Liver (tissue), 9 donors: ENCODE measurements around the gene KIF14. TPM values are rescaled to one million over a fixed set of nuclear protein-coding genes. Genes with fewer than 3 reads are reported as not detected.

Experiments
- DNase-seq: peaks from one replicate; pipeline ENCODE4 v3.0.0-alpha.2; 2017; ENCODE audit warnings: low spot score
- H3K27ac ChIP-seq, 2 donors: one replicate each; pipeline ENCODE4 v1.7.0; 2013; ENCODE audit warnings: inconsistent platforms in 2 of 2, low read length in 2 of 2, control low read depth in 1 of 2, low read depth in 1 of 2, mild to moderate bottlenecking in 1 of 2
- H3K27me3 ChIP-seq, 4 donors: one replicate each; pipeline versions ENCODE4 v1.6.1 to v1.7.0; 2013; ENCODE audit warnings: low read length in 3 of 4, inconsistent platforms in 1 of 4, mild to moderate bottlenecking in 1 of 4, moderate library complexity in 1 of 4; ENCODE audit not compliant: control insufficient read depth in 4 of 4, insufficient read depth in 4 of 4
- H3K36me3 ChIP-seq, 4 donors: one replicate each; pipeline versions ENCODE4 v1.6.1 to v1.7.0; 2013; ENCODE audit warnings: low read length in 3 of 4, mild to moderate bottlenecking in 3 of 4, low read depth in 1 of 4, moderate library complexity in 1 of 4; ENCODE audit not compliant: control insufficient read depth in 4 of 4, insufficient read depth in 3 of 4
- H3K4me1 ChIP-seq, 4 donors: one replicate each; pipeline versions ENCODE4 v1.6.1 to v1.7.0; 2013; ENCODE audit warnings: low read length in 3 of 4, mild to moderate bottlenecking in 3 of 4, moderate library complexity in 1 of 4; ENCODE audit not compliant: control insufficient read depth in 4 of 4, insufficient read depth in 4 of 4
- H3K4me3 ChIP-seq, 3 donors: one replicate each; pipeline versions ENCODE4 v1.6.1 to v1.7.0; 2013; ENCODE audit warnings: low read length in 3 of 3, control low read depth in 1 of 3, low read depth in 1 of 3, mild to moderate bottlenecking in 1 of 3
- H3K9ac ChIP-seq, 2 donors: one replicate each; pipeline ENCODE4 v1.7.0; 2013; ENCODE audit warnings: low read length in 2 of 2, mild to moderate bottlenecking in 2 of 2, moderate library complexity in 2 of 2, control low read depth in 1 of 2, low read depth in 1 of 2
- H3K9me3 ChIP-seq, 4 donors: one replicate each; pipeline versions ENCODE4 v1.6.1 to v1.7.0; 2013; ENCODE audit warnings: low read length in 3 of 4; ENCODE audit not compliant: control insufficient read depth in 4 of 4
- ATF3 ChIP-seq: IDR thresholded peaks from 2 replicates; pipeline ENCODE4 v1.6.1; 2016; ENCODE audit warnings: antibody characterized with exemption
- CTCF ChIP-seq: fragments of 150-350 bp; IDR thresholded peaks from 2 replicates; pipeline ENCODE4 v1.5.1; 2017; ENCODE audit warnings: improper control_type of control experiment, low read depth, low read length; ENCODE audit not compliant: missing input control
- EGR1 ChIP-seq, 2 donors: IDR thresholded peaks; 2 replicates each; pipeline ENCODE4 v1.6.1; 2016 to 2018; ENCODE audit warnings: antibody characterized with exemption in 2 of 2, low read depth in 2 of 2
- FOXA1 ChIP-seq: IDR thresholded peaks from 2 replicates; pipeline ENCODE4 v1.6.1; 2016; ENCODE audit warnings: antibody characterized with exemption
- FOXA2 ChIP-seq: IDR thresholded peaks from 2 replicates; pipeline ENCODE4 v1.6.1; 2016; ENCODE audit warnings: antibody characterized with exemption
- GABPA ChIP-seq, 2 donors: IDR thresholded peaks in 1 of 2; conservative IDR thresholded peaks in 1 of 2; 2 replicates each; pipeline ENCODE4 v1.6.1; 2016; ENCODE audit warnings: antibody characterized with exemption in 2 of 2, mild to moderate bottlenecking in 1 of 2, moderate library complexity in 1 of 2
- HNF4A ChIP-seq, 2 donors: conservative IDR thresholded peaks; 2 replicates each; pipeline ENCODE4 v1.6.1; 2016; ENCODE audit warnings: antibody characterized with exemption in 2 of 2, mild to moderate bottlenecking in 2 of 2
- HNF4G ChIP-seq: IDR thresholded peaks from 2 replicates; pipeline ENCODE4 v1.6.1; 2016; ENCODE audit warnings: antibody characterized with exemption
- JUND ChIP-seq, 2 donors: IDR thresholded peaks; 2 replicates each; pipeline ENCODE4 v1.6.1; 2016; ENCODE audit warnings: antibody characterized with exemption in 2 of 2
- NR2F2 ChIP-seq: IDR thresholded peaks from 2 replicates; pipeline ENCODE4 v1.6.1; 2016; ENCODE audit warnings: antibody characterized with exemption
- RAD21 ChIP-seq, 2 donors: IDR thresholded peaks; 2 replicates each; pipeline ENCODE4 v1.6.1; 2016; ENCODE audit warnings: antibody characterized with exemption in 2 of 2, mild to moderate bottlenecking in 2 of 2
- REST ChIP-seq: IDR thresholded peaks from 2 replicates; pipeline ENCODE4 v1.6.1; 2016; ENCODE audit warnings: antibody characterized with exemption, mild to moderate bottlenecking
- RXRA ChIP-seq, 2 donors: IDR thresholded peaks; 2 replicates each; pipeline ENCODE4 v1.6.1; 2017 to 2018; ENCODE audit warnings: antibody characterized with exemption in 2 of 2, mild to moderate bottlenecking in 1 of 2
- SP1 ChIP-seq: IDR thresholded peaks from 2 replicates; pipeline ENCODE4 v1.6.1; 2018; ENCODE audit warnings: antibody characterized with exemption, mild to moderate bottlenecking
- TAF1 ChIP-seq: conservative IDR thresholded peaks from 2 replicates; pipeline ENCODE4 v1.6.1; 2016; ENCODE audit warnings: antibody characterized with exemption, mild to moderate bottlenecking
- YY1 ChIP-seq: IDR thresholded peaks from 2 replicates; pipeline ENCODE4 v1.6.1; 2016; ENCODE audit warnings: antibody characterized with exemption, mild to moderate bottlenecking
- ZBTB33 ChIP-seq: IDR thresholded peaks from 2 replicates; pipeline ENCODE4 v1.6.1; 2016; ENCODE audit warnings: antibody characterized with exemption
- WGBS: extraction: QIAGEN DNeasy Blood & Tissue Kit; methylation state at CpG from one replicate; pipeline ENCODE4 v1.1.7; 2013; 5-methylcytosine and 5-hydroxymethylcytosine counted together
- polyA plus RNA-seq, 2 donors: library from polyadenylated mRNA; stranded (reverse) in 1 of 2; unstranded in 1 of 2; fragments of 200-250 nt in 1 of 2; fragments of >200 nt in 1 of 2; fragmentation: Nextera tagmentation in 1 of 2; extraction: Ambion mirVana in 1 of 2; gene quantifications; one replicate each; pipeline versions ENCODE4 v1.2.1 to v1.2.3, GENCODE V29; 2013 to 2015
- total RNA-seq, 2 donors: library from RNA; depleted of rRNA; stranded (reverse); fragments of >200 nt; gene quantifications; one replicate each; pipeline ENCODE4 v1.2.3, GENCODE V29; 2014
- donor health status: healthy.
- donor health status: healthy.
- donor health status: healthy.
- donor health status: healthy.
- donor health status: healthy.

Gene KIF14
- total and polyA plus RNA-seq, 4 donors: 0.13 to 8.8 (median 0.22) TPM

GRCh38 chr1:200506471-200506870 is 114.1 kb downstream of the KIF14 start (continued):
- TF ChIP-seq CTCF (no peak), HNF4A (conservative IDR thresholded peaks at IDR 0.05) (no peak), GABPA (IDR thresholded peaks at IDR 0.05 in 1 of 2, conservative IDR thresholded peaks at IDR 0.05 in 1 of 2) (no peak), FOXA2 (no peak), ATF3 (no peak), NR2F2 (no peak), HNF4G (no peak)

GRCh38 chr1:200505257-200505656 is 115.3 kb downstream of the KIF14 start:
- DNase-seq: no peak
- peaks cover 0 to 3% (median under 1%) of the 10 kb centered on the region in 4 donors for H3K4me1 ChIP-seq
- no peaks in the 10 kb centered on the region for H3K9me3 ChIP-seq
- no peak for TF ChIP-seq FOXA1
- TF ChIP-seq RAD21 (IDR thresholded peaks at IDR 0.05): no peak
- no peak for TF ChIP-seq YY1
- TF ChIP-seq NR2F2: no peak
- TF ChIP-seq REST: no peak
- no peak for TF ChIP-seq HNF4G
- TF ChIP-seq EGR1 (IDR thresholded peaks at IDR 0.05; ENCODE audit: low read depth in 2 of 2): no peak
- TF ChIP-seq JUND (IDR thresholded peaks at IDR 0.05): no peak
- TF ChIP-seq CTCF: no peak
- no peak for TF ChIP-seq GABPA (IDR thresholded peaks at IDR 0.05 in 1 of 2, conservative IDR thresholded peaks at IDR 0.05 in 1 of 2)
- no peak for TF ChIP-seq HNF4A (conservative IDR thresholded peaks at IDR 0.05)
- no peak for TF ChIP-seq RXRA (IDR thresholded peaks at IDR 0.05)
- TF ChIP-seq SP1: no peak
- no peak for TF ChIP-seq FOXA2
- TF ChIP-seq TAF1: no peak
- TF ChIP-seq ZBTB33: no peak
- no peaks in the 10 kb centered on the region for H3K36me3 ChIP-seq
- no peak overlapping the region for H3K4me3 ChIP-seq
- WGBS: 67% methylated on average over 1 of the region's 1 CpG
- H3K27me3 ChIP-seq: no peaks in the 10 kb centered on the region
- no peak overlapping the region for H3K9ac ChIP-seq
- no peak overlapping the region for H3K27ac ChIP-seq

Other genes starting within 250 kb of the KIF14 start
- gene ZNF281, start 210.7 kb downstream of the KIF14 start, total RNA-seq: 10 to 100 TPM; 14.6 to 18.4 TPM
- gene ZNF281, start 210.7 kb downstream of the KIF14 start, polyA plus RNA-seq: 10 to 100 TPM in 1 of 2 donors, 1 to 10 TPM in 1; 4.9 to 11.6 TPM
- gene DDX59, start 49.2 kb upstream of the KIF14 start, total RNA-seq: 10 to 100 TPM; 10.2 to 12.1 TPM
- gene DDX59, start 49.2 kb upstream of the KIF14 start, polyA plus RNA-seq: 1 to 10 TPM; 5.8 to 7.0 TPM
- 1 to 10 TPM; 4.0 to 8.6 TPM for gene CAMSAP2, start 118.1 kb upstream of the KIF14 start, total RNA-seq
- gene CAMSAP2, start 118.1 kb upstream of the KIF14 start, polyA plus RNA-seq: 1 to 10 TPM; 1.9 to 3.0 TPM